HG02798 (cell line): ENCODE measurements around the gene TRIM5.

ENCODE experiments used
- ATAC-seq: cut with Tn5 transposase; IDR thresholded peaks from one replicate; pipeline ENCODE4 v1.9.1; 2021; ENCODE audit warnings: mild to moderate bottlenecking; ENCODE audit not compliant: unreplicated experiment, poor library complexity

Gene TRIM5

DNA sequence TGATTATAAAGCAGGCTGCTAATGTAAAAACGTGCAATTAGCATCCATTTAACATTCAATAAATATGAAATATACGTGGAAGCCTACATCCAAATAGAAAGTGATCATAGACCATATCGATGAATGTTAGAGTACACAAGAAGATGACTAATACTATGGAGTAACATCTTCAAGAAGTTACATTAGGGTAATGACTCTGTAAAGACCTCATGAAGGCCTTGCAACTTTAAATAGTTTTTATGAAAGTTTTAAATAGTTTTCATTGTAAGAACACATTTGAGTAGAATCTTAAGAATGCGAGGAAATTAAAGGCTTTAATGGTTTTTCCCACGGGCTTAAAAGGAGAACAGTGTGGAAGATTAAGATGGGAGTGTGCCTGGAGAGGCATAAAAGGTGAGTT is 58.7 kb downstream of the TRIM5 start:
- no peak for ATAC-seq

DNA sequence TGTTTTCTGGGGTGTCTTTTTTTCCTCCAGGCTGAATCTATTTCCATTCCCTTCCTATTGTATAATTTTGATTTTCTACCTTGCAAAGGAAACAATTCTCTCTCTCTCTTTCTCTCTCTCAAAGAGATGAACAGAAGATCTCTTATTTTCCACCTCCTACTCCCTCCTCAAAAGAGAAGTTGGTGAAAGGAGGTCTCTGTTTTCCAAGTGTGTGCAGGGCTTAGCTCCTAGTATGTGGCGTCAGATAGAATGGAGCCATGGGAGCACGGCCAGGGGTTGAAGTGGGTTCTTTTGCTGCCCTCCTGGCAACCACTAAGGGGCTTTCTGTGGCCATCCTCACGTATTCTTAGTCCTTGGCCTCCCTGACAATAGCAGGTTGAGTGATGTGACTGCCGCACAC is 59.6 kb downstream of the TRIM5 start:
- ATAC-seq: no peak

DNA sequence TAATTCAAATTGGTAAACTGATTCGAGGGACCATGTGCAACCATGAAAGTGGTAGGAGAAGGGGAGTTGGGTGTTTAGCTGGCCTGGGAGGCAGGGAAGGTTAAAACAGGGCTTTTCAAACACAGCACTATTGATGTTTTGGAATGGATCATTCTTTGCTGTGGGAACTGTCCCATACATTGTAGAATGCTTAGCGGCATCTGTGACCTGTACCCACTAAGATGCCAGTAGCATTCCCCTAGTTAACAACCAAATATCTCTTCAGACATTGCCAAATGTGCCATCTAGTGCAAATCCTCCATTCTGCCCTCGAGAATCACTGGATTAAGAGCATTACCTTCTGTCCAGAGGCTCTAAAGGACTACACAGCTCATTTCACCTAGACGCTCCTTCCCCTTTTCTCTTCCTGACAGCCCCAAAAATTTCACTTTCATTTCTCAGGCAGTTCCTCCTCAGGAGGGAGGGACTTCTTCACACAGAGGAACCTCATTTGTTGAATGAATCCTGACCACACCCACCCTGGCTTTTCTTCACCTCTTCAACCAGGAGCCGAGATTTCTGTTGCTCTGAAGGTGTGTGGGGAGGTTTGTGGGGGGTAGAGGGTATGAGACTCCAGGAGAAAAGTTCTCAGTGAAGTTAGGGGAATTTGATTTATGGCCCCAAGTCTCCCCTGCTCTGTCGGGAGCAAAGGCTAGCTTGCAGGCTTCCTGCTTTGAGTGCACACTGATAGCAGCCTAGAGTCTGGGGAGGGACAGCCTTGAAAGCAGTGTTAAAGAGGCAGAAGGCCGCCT is 60.2 kb downstream of the TRIM5 start, which contains the start of gene TRIM34:
Gene TRIM34, plus strand, starts transcription at position 513 of the 791 bp plus-strand sequence. CDS start 7,331 bp downstream, outside the sequence.
- peak; percentile 97 for ATAC-seq

DNA sequence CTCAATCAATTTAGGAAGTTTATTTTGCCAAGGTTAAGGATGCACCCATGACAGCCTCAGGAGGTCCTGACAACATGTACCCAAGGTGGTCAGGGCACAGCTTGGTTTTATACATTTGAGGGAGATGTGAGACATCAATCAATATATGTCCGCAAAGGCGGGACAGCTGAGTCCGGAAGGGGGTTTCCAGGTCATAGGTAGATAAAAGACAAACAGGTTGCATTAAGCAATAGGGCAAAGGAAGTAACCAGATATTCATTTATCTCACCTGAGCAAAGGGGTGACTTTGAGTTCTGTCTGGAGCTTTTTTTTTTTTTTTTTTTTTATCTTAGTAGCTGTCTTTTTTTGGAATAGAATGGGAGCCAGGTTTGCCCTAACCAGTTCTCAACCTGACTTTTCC is 62.1 kb downstream of the TRIM5 start:
- ATAC-seq: no peak

DNA sequence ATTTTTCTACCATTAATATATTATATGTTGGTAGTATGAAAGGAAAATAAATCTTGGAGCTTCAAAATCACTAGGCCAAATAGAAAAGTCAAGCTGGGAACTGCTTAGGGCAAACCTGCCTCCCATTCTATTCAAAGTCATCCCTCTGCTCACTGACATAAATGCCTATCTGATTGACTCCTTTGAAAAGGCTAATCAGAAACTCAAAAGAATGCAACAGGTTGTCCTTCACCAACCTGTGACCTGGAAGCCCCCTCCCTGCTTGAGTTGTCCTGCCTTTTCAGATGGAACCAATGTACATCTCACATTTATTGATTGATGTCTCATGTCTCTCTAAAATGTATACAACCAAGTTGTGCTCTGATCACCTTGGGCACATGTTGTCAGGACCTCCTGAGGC is 63.3 kb downstream of the TRIM5 start:
- no peak for ATAC-seq

DNA sequence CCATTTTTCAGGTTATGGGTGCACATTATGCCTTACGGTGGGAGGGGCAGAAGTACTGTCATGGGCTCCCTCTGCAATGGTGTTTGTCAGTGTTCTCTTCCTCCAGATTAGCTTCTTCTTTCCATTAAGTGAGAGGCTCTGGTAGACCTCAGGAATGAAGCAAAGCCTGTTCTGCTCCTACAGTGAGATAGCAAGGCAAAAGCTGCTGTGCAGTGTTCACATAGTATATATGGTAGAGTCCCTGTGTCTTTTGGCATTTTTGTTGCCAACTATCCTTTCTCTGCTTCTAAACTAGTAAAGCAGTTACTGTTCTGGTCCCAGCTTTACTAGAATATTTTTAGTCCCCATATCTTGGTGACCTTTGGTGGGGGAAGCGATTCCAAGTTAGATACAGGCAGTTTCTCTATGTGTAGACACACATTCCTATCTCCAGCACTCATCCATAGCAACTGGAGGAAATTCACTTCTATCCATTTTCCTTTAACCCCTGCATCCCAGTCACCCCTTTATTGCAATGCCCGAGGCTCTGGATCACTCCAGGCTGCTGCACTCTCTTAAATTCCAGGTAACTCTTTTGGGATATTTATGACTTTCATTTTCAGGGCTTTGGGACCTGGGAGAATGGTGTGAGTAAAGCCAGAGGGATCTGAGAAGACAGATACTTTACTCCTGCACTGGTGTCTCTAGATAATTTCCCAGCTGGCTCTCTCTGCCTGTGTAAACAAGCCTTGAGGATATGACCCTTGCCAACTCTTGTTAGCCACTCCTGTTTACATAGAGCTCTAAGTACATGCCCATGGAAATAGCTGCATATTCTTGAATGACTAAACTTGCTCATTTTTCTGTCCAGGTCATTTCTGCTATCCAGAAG is 64.0 kb downstream of the TRIM5 start:
- ATAC-seq: no peak

DNA sequence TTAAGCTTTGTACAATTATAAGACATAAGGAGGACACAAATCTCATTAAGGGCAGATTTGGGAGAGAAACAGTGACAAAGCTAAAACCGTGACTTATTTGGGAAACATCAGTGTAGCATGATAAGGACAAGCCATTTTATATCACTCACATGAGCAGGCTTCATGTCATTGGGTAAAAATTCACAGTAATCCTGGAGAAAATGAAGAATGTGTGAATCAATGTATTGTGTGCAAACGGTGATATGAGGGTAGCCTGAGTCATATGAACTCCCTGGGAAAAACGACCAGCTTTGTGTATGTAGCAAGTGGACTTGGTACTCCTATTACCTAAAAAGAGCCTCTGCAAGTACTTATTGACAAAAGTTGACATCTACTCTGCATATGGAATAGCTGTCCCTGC is 66.1 kb downstream of the TRIM5 start:
- no peak for ATAC-seq
